GM18951 (cell line): ENCODE results near the gene TRMT11.

Experiments
- POLR2A ChIP-seq: IDR thresholded peaks from 4 replicates; pipeline ENCODE4 v1.6.1; 2011; ENCODE audit warnings: mild to moderate bottlenecking; ENCODE audit not compliant: insufficient read length, insufficient read depth; ENCODE audit errors: extremely low read depth
- in situ Hi-C: fragments of 300-500 bp; cut with MboI; formaldehyde crosslinking; loops from one replicate; pipeline ENCODE4 v1.12.0; 2022; ENCODE audit warnings: low sequenced_read_pairs, mixed read lengths, inconsistent platforms; ENCODE audit not compliant: unreplicated experiment

The TRMT11 gene

DNA sequence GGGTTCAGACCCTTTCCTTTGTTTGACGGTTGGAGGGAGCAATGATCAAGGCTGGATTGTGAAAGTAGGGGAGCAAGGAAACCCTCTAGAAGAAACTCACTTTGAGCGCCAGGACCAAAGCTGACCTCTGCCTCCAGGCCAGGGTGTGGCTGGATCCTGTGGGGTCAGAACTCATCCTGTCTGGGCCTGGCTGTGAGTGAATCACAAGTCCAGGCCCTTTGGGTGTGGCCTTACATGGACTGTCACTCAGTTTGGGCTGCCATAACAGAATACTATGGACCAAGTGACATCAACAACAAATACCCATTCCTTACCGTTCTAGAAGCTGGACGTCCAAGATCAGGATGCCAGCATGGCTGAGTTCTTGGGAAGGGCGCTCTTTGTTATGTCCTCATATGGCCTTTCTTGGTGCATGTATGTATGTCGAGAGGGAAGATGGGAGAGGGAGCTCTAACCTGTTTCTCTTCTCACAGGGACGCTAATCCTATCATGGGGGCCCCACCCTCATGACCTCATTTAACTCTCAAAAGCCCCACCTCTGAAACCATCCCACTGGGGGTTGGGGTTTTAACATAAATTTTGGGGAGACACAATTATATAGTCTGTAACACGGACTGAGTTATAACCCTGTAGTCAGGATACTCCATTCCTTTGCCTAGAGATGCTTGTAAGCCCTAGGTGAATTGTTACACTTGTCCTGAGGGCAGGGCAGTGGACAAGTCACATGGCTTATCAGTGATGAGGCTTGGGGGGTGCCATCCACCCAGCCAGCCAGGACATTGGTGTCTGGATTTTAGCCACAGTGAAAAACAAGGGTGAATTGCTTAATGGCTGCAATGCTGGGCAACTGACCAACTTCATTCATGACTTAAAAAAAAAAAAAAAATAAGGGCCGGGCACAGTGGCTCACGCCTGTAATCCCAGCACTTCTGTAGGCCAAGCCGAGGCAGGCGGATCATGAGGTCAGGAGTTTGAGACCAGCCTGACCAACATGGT lies 80.0 kb downstream of the TRMT11 start:
- in situ Hi-C loops = no loop called here
- no peak for TF ChIP-seq POLR2A

DNA sequence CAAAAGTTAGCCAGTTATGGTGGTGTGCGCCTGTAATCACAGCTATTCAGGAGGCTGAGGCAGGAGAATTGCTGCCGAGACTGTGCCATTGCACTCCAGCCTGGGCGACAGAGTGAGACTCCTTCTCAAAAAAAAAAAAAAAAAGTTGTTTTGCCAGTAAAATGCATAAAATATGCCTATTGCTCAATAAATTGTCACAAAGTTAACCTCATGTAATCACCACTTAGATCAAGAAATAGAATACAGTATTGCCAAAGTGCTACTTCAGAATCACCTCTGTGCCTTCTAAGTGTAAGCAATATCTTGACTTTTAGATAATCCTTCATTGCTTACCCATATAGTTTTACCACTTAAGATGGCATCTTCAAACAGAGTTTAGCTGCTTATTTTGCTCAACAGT lies 80.7 kb downstream of the TRMT11 start:
- TF ChIP-seq POLR2A = no peak
- in situ Hi-C loops = no loop called here

DNA sequence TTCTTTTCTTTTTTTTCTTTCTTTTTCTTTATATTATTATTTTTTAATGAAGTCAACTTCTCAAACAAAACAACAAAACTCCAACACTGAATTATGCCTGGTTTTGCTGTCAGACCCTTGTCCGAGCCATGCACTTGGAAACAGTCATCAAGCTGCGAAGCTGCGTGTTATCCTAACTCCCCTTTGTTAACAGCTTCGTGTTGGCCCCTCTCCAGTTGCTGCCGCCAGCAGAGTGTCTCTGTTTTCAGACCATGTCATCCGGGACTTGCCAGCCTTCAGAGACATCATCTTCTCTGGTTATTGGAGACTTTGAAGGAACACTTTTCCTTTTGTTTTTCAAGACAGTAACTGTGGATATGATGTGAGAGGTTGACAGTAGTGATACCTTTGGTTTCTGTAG lies 83.1 kb downstream of the TRMT11 start:
- in situ Hi-C loops = no loop called here
- TF ChIP-seq POLR2A = no peak

DNA sequence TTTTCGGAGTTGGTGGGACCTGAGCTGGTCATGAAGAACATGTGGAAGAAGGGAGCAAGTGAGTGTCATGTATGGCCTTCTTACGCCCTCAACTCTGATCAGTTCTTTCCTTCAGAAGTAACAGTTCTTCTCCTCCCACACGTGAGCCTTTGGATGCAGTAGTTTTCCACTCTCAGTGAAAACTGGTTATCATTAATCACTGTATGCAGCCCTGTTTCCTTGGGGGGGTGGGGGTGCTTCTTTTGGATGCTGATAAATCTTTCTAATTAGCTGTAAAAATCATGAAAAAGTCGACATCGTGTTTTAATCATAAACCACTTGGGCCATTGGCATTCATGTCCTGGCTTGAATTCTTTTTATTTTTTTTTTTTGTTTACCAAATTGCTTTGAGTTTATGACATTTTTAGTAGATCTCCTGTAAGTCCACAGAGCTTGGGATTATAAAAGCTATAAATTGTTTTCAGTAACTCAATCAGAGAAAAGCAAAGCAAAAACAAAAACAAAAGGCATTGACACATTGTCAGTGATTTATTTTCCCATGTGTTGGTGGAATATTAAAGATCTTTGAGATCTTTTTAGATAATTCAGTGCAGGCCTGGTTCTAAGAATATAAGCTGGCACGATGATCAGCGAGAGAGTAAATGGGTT lies 84.8 kb downstream of the TRMT11 start:
- in situ Hi-C loops = no loop called here

DNA sequence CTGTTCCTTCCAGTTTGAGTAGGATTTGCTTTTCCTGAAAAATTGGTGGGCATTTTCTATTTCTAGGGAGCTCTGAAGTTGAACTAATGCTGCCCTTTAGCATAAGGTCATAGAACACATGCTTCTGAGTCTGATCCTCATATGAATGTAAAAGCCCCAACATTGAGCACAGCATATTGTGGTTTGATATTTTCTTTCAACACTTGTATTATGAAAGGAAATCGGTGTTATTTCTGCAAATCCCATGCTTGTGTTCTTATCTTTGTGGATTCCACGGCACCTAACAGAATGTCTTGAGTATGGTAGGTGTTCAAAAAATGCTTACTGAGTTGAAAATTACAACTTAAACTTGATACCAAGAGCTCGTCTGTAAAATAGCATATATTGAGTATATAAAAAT lies 85.8 kb downstream of the TRMT11 start:
- TF ChIP-seq POLR2A = no peak
- in situ Hi-C loops = no loop called here

More for the DNA sequence above, 84.8 kb downstream of the TRMT11 start:
- no peak for TF ChIP-seq POLR2A

DNA sequence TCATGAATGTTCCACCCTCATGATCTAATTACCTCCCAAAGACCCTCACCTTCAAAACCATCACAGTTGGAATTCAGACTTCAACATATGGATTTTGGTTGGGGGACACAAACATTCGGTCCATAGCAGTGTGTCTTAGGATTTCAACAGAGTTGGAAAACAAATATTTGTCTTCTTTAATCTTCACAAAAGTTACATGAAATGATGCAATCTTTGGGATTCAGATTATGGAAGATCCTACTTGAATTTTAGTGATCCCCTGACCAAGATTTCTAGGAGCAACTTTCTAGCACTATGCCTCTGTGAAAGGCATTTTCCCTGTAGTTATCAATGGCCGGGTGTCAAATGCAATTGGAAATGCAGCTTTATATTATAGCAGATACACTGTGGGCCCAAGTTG lies 86.5 kb downstream of the TRMT11 start:
- in situ Hi-C loops = no loop called here
- no peak for TF ChIP-seq POLR2A

DNA sequence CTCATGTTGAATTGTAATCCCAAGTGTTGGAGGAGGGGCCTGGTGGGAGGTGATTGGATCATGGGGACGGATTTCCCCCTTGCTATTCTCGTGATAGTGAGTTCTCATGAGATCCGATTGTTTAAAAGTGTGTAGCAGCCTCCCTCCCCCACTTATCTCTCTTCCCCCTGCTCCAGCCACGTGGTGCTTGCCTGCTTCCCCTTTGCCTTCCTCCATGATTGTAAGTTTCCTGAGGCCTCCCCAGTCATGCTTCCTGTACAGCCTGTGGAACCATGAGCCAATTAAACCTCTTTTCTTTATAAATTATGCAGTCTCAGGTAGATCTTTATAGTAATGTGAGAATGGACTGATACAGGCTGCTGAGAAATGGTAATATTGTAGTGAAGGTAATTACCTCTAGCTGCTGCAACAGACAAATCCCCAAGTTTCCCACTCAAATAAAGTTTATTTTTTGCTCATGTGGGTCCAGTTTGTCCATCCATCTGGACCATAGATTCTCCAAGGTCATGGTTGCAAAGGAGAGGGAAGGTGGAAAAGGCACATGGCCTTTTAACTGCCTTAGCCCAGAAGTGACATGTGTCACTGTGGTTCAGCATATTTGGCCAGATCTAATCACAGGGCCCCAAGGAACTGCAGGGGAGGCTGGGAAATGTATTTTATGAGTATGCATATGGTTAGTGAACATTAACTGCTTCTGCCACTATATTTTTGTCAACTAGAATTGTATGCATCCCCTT lies 89.2 kb downstream of the TRMT11 start:
- TF ChIP-seq POLR2A = no peak
- in situ Hi-C loops = no loop called here

DNA sequence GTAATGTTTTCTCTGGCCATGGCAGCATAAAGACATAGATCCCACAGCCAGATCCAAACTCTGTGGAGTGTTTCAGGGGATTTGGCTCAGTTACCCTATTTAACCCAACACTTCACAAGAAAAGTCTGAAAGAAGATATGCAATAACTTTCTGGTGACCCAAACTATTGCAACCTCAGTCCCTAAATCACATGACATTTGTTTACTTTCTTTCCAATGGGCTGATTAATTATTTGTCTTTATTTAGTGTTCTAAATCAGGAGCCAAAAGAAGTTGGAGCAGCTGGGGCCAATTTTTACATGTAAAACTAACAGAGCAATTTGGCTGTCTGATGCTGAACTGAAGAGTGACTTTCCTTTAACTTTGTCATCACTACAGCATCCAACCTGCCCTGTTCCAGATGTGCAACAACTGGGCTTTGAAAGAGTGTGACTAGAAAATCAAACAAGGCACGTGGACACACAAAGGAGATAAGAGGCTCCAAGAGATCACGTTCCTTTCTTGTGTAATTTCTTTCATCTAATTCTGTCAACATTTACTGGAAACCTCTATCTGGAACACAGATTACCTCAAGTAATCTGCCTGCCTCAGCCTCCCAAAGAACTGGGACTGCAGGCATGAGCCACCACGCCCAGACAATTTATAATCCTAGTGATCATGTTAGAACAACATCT lies 90.8 kb downstream of the TRMT11 start:
- in situ Hi-C loops = no loop called here
- TF ChIP-seq POLR2A = no peak

DNA sequence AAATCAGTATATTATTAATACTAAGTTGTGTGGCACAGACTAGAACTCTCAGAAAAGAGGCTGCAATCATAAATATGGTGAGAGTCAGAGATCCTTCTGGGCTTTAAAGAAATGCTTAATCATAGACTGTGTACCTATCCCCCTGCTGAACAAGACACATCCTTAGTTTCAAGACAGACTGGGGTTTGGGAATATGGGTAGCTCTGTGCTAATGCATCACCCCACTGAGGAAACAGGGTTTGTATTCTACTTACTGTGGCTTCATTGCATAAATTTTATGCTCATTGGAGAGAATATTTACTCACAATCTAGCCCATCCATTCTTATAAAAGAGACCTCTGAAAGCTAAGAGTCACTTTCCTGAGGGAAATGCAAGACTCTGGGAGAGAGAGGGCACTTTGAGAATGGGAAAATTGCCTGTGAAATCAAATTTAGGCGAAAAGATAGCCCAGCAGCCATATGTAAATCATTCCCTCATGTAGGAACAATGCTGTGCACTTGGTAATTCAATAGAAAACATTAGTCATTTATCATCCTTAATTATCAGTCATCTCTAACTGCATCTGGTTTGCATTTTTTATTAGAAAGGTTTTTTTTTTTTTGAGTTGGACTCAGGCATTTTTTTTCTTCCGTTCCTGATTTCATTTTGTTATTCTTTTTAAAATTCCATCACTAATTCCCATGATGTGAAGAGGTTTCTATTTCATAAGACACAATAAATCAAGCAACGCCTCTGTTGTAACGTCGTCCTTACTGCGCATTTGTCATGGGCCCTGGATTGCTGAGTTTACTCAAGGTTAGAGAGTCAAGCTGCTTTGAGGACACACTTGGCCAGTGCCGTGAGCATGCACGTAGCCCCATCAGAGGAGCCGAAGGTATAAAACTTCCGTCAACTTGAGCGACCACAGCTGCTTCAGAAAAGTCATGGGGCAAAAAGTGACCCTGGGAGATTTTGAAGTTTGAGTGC lies 91.8 kb downstream of the TRMT11 start:
- no peak for TF ChIP-seq POLR2A
- in situ Hi-C loops = no loop called here

DNA sequence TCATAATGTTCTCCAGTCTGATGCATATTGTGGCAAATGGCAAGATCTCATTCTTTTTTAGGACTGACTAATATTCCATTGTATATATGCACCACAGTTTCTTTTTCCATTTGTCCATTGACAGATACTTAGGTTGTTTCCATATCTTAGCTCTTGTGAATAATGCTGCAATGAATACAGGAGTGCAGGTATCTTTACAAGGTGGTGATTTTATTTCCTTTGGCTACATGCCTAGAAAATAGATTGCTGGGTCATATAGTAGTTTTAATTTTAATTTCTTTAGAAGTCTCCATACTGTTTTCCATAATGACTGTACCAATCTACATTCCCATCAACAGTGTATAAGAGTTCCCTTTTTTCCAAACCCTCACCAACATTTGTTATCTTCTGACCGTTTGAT lies 97.5 kb downstream of the TRMT11 start:
- no peak for TF ChIP-seq POLR2A
- in situ Hi-C loops = no loop called here

DNA sequence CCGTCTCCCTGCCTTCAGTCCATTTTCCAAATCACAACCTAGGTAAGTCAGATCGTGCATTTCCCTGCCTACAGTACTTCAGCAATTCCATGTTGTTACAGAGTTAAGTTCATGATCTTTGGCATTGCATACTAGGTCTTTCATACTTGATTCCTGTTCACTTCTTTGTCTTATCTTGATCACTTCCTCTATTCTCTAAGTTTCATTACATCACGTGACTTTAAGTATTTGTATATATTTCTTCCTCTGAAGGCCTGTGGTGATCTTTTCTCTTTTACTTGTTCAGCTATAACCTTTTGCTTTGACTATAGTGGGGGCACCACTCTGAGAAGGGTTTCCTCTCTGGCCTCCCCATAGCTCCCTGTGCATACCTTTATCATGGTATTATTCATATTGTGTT lies 100.2 kb downstream of the TRMT11 start:
- no peak for TF ChIP-seq POLR2A
- in situ Hi-C loops = no loop called here
